NCI-H187 (cell line): ENCODE results near the gene APBA3.

Experiments used
- DNase-seq, 2 experiments: peaks; one replicate each; lab custom pipeline; 2025; lab: John Stamatoyannopoulos, UW

Gene APBA3

GRCh38 chr19:3761382-3762129 lies at the start of gene APBA3:
Gene APBA3, minus strand, starts transcription at chr19:3761692. Its CDS starts 1,428 bp downstream, at chr19:3760264.
- DNase-seq: peak; percentile 87 to 90

- no peak for DNase-seq
Measured at GRCh38 chr19:3810708-3811355, 49.3 kb upstream of the APBA3 start.

GRCh38 chr19:3809881-3810707 lies 48.6 kb upstream of the APBA3 start:
- no peak for DNase-seq

- no peak for DNase-seq
Measured at GRCh38 chr19:3808420-3809143, 47.1 kb upstream of the APBA3 start.

- DNase-seq: no peak
Measured at GRCh38 chr19:3807574-3808354, 46.3 kb upstream of the APBA3 start.

GRCh38 chr19:3807131-3807480 lies 45.6 kb upstream of the APBA3 start:
- DNase-seq: no peak

- DNase-seq: no peak
Measured at GRCh38 chr19:3805859-3806258, 44.4 kb upstream of the APBA3 start.

- DNase-seq: no peak
Measured at GRCh38 chr19:3804429-3804828, 42.9 kb upstream of the APBA3 start.

- no peak for DNase-seq
Measured at GRCh38 chr19:3803986-3804385, 42.5 kb upstream of the APBA3 start.

GRCh38 chr19:3803114-3803888 lies 41.8 kb upstream of the APBA3 start:
- DNase-seq: no peak

GRCh38 chr19:3801412-3802096 lies 40.1 kb upstream of the APBA3 start:
- no peak for DNase-seq

- no peak for DNase-seq
Measured at GRCh38 chr19:3800996-3801395, 39.5 kb upstream of the APBA3 start.

- DNase-seq: no peak
Measured at GRCh38 chr19:3798137-3798536, 36.6 kb upstream of the APBA3 start.

GRCh38 chr19:3796358-3796757 lies 34.9 kb upstream of the APBA3 start:
- no peak for DNase-seq

GRCh38 chr19:3793799-3794198 lies 32.3 kb upstream of the APBA3 start:
- DNase-seq: no peak

GRCh38 chr19:3792114-3792513 lies 30.6 kb upstream of the APBA3 start:
- DNase-seq: no peak

GRCh38 chr19:3790941-3791340 lies 29.4 kb upstream of the APBA3 start:
- no peak for DNase-seq

- DNase-seq: no peak
Measured at GRCh38 chr19:3790209-3790734, 28.8 kb upstream of the APBA3 start.

- no peak for DNase-seq
Measured at GRCh38 chr19:3788996-3789778, 27.7 kb upstream of the APBA3 start.
